Kidney epithelial cell (primary cell): ENCODE results near the gene MRPL42. TPM values are rescaled to one million over a fixed set of nuclear protein-coding genes. Genes with fewer than 3 reads are reported as not detected.
"Not testable (repeated sequence)": the region's sequence is repeated elsewhere in the genome, so short reads cannot be mapped to it uniquely, and the experiment has no call there.

Experiments
- DNase-seq: peaks from one replicate; pipeline ENCODE4 v3.0.0-alpha.2; 2010; ENCODE audit warnings: low read depth
- H3K27me3 ChIP-seq: 2 replicates; pipeline ENCODE4 v1.6.0; 2011; ENCODE audit warnings: low read length; ENCODE audit not compliant: control insufficient read depth, insufficient read depth
- H3K36me3 ChIP-seq: 2 replicates; pipeline ENCODE4 v1.5.1; 2011; ENCODE audit warnings: low read length; ENCODE audit not compliant: control insufficient read depth, insufficient read depth
- H3K4me3 ChIP-seq: 2 replicates; pipeline ENCODE4 v1.5.1; 2011; ENCODE audit warnings: low read depth, mild to moderate bottlenecking, control low read depth, low read length
- total RNA-seq: library from RNA; depleted of rRNA; stranded (reverse); fragments of >200 nt; gene quantifications from 2 replicates; pipeline ENCODE4 v1.2.3, GENCODE V29; 2015
- TF ChIP-seq, protein P1 (sequence below): IDR thresholded peaks from 2 replicates; pipeline ENCODE4 v1.5.1; 2011; ENCODE audit warnings: mild to moderate bottlenecking, moderate library complexity, low read length, control low read depth, inconsistent platforms; ENCODE audit not compliant: insufficient read depth, poor library complexity, severe bottlenecking

The MRPL42 gene
- total RNA-seq, 1 donor from 2014 or later = 95.1 TPM

GRCh38 chr12:93550748-93551611, 83.7 kb downstream of the MRPL42 start:
- TF ChIP-seq, protein P1, sequence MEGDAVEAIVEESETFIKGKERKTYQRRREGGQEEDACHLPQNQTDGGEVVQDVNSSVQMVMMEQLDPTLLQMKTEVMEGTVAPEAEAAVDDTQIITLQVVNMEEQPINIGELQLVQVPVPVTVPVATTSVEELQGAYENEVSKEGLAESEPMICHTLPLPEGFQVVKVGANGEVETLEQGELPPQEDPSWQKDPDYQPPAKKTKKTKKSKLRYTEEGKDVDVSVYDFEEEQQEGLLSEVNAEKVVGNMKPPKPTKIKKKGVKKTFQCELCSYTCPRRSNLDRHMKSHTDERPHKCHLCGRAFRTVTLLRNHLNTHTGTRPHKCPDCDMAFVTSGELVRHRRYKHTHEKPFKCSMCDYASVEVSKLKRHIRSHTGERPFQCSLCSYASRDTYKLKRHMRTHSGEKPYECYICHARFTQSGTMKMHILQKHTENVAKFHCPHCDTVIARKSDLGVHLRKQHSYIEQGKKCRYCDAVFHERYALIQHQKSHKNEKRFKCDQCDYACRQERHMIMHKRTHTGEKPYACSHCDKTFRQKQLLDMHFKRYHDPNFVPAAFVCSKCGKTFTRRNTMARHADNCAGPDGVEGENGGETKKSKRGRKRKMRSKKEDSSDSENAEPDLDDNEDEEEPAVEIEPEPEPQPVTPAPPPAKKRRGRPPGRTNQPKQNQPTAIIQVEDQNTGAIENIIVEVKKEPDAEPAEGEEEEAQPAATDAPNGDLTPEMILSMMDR = no peak
- no peak overlapping the region for H3K4me3 ChIP-seq
- DNase-seq = no peak
- no peaks in the 10 kb centered on the region for H3K27me3 ChIP-seq
- no peaks in the 10 kb centered on the region for H3K36me3 ChIP-seq

GRCh38 chr12:93552427-93552826, 85.1 kb downstream of the MRPL42 start:
- Histone ChIP-seq H3K27me3 (no peaks in the 10 kb centered on the region), H3K4me3 (no peak overlapping the region), H3K36me3 (no peaks in the 10 kb centered on the region)
- TF ChIP-seq, protein P1 = no peak
- DNase-seq = no peak

GRCh38 chr12:93557879-93558278, 90.6 kb downstream of the MRPL42 start:
- not testable (repeated sequence) for H3K36me3 ChIP-seq, H3K27me3 ChIP-seq, DNase-seq, H3K4me3 ChIP-seq

GRCh38 chr12:93558685-93559084, 91.4 kb downstream of the MRPL42 start:
- H3K36me3 ChIP-seq, H3K4me3 ChIP-seq, DNase-seq, H3K27me3 ChIP-seq: not testable (repeated sequence)

DNA sequence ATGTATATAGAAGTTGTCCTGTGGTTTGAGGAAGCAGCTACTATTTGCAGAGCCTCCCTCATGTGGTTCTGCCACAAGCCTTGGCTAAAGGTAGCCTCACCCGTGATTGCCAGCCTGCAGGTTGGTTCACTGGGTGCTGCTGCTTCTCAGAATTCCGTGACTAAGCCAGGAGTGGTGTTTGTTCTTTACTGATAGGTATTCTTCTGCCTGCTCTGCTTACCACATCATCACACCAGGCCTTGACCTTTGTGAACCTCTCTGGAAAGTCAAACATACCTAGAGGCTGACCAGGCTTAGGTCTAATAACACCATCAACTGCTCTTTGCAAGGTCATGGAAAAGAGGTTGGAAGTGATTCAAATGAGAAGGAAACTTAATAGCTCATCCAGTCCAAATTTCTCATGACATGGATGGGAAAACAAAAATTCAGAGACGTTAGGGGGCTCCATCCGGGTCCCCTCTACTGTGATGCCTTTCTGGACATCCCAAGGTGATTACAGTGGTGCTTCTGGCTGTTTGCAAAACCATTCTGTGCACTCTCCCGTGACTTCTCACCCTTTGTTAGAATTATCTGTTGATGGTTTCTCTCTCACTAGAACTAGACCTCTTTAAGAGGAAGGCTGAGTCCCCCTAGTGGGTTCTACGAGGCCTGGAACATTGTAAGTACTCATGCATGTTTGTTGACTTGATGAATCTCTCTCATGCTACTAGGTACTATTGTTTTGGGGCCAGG, 96.7 kb downstream of the MRPL42 start:
- DNase-seq = no peak
- H3K4me3 ChIP-seq = no peak overlapping the region
- H3K27me3 ChIP-seq = no peaks in the 10 kb centered on the region
- TF ChIP-seq, protein P1 = peak; percentile 35
- H3K36me3 ChIP-seq = no peaks in the 10 kb centered on the region

DNA sequence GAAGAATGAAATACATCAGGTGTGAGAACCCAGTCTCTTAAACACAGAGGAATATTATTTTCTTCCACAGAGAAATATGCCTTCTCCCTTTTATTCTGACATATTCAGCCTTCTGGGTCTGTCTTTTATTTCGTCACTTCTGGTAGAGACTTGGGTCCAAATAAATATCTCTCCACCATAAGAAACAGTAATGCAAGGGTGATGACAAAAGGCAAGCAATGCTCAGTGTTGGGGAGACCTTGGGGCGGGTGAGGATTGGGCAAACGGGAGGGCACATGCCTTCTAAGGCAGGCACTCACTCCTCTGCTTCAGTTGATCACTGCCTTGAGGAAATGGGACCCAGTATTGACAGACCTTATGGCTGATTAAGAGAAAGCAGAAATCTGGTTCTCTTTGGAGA, 98.4 kb downstream of the MRPL42 start:
- no peaks in the 10 kb centered on the region for H3K36me3 ChIP-seq
- H3K4me3 ChIP-seq = no peak overlapping the region
- TF ChIP-seq, protein P1 = no peak
- no peak for DNase-seq
- no peaks in the 10 kb centered on the region for H3K27me3 ChIP-seq

Other genes with a start within 250 kb of the MRPL42 start
- 33.6 and 33.8 TPM in 2 replicates for gene NUDT4, start 89.6 kb upstream of the MRPL42 start, total RNA-seq
- gene UBE2N, start 25.6 kb upstream of the MRPL42 start, total RNA-seq = 59.6 and 68.7 TPM in 2 replicates
- gene SOCS2, start 105.2 kb downstream of the MRPL42 start, total RNA-seq = 30.9 and 33.8 TPM in 2 replicates
- 13.7 and 19.1 TPM in 2 replicates for gene CRADD, start 209.9 kb downstream of the MRPL42 start, total RNA-seq